ENCODE measurements around the gene HNRNPAB.
"Not testable (repeated sequence)": the region's sequence is repeated elsewhere in the genome, so short reads cannot be mapped to it uniquely, and the experiment has no call there.

Gene HNRNPAB

DNA sequence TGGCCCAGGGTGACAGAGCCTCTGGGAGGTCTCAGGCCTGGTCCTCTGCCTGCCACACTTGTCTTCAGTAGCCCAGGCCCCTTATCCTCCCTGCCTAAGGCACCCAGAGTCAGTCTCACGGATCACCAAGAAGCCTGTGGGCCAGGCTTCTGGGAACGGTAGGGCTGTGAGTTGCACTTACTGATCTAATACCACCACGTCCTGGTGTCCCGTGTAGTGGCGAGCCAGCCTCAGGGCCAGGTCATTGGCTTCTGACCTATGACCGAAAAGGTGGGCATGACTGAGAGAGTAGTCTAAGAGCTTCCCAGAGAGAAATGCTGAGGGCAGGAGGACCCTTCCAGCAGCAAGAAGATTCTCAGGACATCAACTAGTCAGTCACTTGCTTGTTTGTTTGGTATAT, 20.8 kb downstream of the HNRNPAB start:
- Histone ChIP-seq H2AFZ (ENCODE audit: low read depth, low read length) (no peak overlapping the region), H3K9me3 (ENCODE audit: insufficient read depth, low read length) (no peaks in the 10 kb centered on the region), H3K4me3 (ENCODE audit: low read length) (no peak overlapping the region), H3K27ac (ENCODE audit: low read length) (no peak overlapping the region), H4K20me1 (ENCODE audit: insufficient read depth, low read length) (peaks cover 16% of the 10 kb centered on the region; the same call in 1 of the 2 replicates), H3K9ac (ENCODE audit: low read length) (no peak overlapping the region), H3K4me2 (ENCODE audit: low read length) (no peak overlapping the region), H3K27me3 (ENCODE audit: low read depth, low read length) (no peaks in the 10 kb centered on the region), H3K36me3 (replicated peaks; ENCODE audit: low read depth, low read length) (peaks cover 47% of the 10 kb centered on the region), H3K4me1 (ENCODE audit: low read length) (no peaks in the 10 kb centered on the region), H3K79me2 (ENCODE audit: low read length) (peaks cover 22% of the 10 kb centered on the region)
- TF ChIP-seq EZH2phosphoT487 (IDR thresholded peaks at IDR 0.05; ENCODE audit: low read depth), result no peak

DNA sequence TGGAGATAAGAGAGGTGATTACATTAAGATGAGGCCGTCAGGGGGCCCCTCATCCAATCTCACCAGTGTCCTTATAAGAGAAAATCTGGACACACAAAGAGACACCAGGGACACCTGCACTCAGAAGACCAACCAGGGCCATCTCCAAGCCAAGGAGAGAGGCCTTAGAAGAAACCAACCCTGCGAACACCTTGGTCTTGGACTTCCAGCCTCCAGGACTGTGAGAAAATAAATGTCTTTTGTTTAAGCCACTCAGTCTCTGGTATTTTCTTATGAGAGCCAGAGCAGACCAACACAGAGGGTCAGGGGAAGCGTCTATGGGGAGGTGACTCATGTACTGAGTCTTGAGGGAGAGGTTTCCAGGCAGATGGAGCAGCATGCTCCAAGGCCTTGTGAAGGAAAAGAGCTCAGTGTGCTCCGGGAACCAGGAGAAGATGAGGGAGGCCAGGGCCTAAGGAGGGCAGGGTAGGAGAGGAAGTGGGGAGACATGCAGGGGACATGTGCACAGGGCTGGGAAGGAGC, 22.9 kb downstream of the HNRNPAB start:
- Histone ChIP-seq H3K4me1 (ENCODE audit: low read length) (peaks cover 11% of the 10 kb centered on the region), H3K4me2 (ENCODE audit: low read length) (no peak overlapping the region), H3K9ac (ENCODE audit: low read length) (no peak overlapping the region), H4K20me1 (ENCODE audit: insufficient read depth, low read length) (peaks cover 21% of the 10 kb centered on the region), H3K9me3 (ENCODE audit: insufficient read depth, low read length) (no peaks in the 10 kb centered on the region), H2AFZ (ENCODE audit: low read depth, low read length) (no peak overlapping the region), H3K79me2 (ENCODE audit: low read length) (peaks cover 42% of the 10 kb centered on the region), H3K36me3 (replicated peaks; ENCODE audit: low read depth, low read length) (peaks cover 55% of the 10 kb centered on the region), H3K4me3 (ENCODE audit: low read length) (no peak overlapping the region), H3K27ac (ENCODE audit: low read length) (no peak overlapping the region), H3K27me3 (ENCODE audit: low read depth, low read length) (no peaks in the 10 kb centered on the region)
- no peak for TF ChIP-seq EZH2phosphoT487 (IDR thresholded peaks at IDR 0.05; ENCODE audit: low read depth)
- TF ChIP-seq, protein P1, sequence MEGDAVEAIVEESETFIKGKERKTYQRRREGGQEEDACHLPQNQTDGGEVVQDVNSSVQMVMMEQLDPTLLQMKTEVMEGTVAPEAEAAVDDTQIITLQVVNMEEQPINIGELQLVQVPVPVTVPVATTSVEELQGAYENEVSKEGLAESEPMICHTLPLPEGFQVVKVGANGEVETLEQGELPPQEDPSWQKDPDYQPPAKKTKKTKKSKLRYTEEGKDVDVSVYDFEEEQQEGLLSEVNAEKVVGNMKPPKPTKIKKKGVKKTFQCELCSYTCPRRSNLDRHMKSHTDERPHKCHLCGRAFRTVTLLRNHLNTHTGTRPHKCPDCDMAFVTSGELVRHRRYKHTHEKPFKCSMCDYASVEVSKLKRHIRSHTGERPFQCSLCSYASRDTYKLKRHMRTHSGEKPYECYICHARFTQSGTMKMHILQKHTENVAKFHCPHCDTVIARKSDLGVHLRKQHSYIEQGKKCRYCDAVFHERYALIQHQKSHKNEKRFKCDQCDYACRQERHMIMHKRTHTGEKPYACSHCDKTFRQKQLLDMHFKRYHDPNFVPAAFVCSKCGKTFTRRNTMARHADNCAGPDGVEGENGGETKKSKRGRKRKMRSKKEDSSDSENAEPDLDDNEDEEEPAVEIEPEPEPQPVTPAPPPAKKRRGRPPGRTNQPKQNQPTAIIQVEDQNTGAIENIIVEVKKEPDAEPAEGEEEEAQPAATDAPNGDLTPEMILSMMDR (IDR thresholded peaks at IDR 0.05; ENCODE audit: low read depth, low read length), result no peak

DNA sequence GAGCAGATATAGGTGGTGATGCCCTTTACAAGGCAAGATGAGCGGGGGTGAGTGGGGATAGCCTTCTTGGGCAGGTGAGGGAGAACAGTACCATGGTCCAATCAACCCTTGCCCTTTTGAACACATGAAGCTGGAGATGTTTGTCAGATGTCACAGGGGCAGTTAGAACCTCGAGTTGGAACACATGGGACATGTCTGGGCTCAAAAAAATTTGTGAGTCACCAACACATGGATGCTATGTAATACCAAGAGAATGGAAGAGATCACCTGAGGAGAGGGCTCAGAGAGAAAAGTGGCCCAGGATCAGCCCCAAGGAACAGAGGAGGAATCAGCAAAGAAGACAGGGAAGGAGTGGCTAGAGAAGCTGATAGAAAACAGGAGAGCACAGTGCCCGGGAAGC, 23.6 kb downstream of the HNRNPAB start:
- H3K4me1 ChIP-seq (ENCODE audit: low read length), result peaks cover 12% of the 10 kb centered on the region
- H2AFZ ChIP-seq (ENCODE audit: low read depth, low read length), result no peak overlapping the region
- H3K4me3 ChIP-seq (ENCODE audit: low read length), result no peak overlapping the region
- H3K4me2 ChIP-seq (ENCODE audit: low read length), result no peak overlapping the region
- H4K20me1 ChIP-seq (ENCODE audit: insufficient read depth, low read length), result peaks cover 18% of the 10 kb centered on the region
- H3K79me2 ChIP-seq (ENCODE audit: low read length), result peaks cover 42% of the 10 kb centered on the region
- H3K9ac ChIP-seq (ENCODE audit: low read length), result no peak overlapping the region
- H3K27ac ChIP-seq (ENCODE audit: low read length), result no peak overlapping the region
- no peak for TF ChIP-seq EZH2phosphoT487 (IDR thresholded peaks at IDR 0.05; ENCODE audit: low read depth)
- TF ChIP-seq, protein P1 (IDR thresholded peaks at IDR 0.05; ENCODE audit: low read depth, low read length), result no peak
- H3K27me3 ChIP-seq (ENCODE audit: low read depth, low read length), result no peaks in the 10 kb centered on the region
- peaks cover 52% of the 10 kb centered on the region for H3K36me3 ChIP-seq (replicated peaks; ENCODE audit: low read depth, low read length)
- H3K9me3 ChIP-seq (ENCODE audit: insufficient read depth, low read length), result no peaks in the 10 kb centered on the region

DNA sequence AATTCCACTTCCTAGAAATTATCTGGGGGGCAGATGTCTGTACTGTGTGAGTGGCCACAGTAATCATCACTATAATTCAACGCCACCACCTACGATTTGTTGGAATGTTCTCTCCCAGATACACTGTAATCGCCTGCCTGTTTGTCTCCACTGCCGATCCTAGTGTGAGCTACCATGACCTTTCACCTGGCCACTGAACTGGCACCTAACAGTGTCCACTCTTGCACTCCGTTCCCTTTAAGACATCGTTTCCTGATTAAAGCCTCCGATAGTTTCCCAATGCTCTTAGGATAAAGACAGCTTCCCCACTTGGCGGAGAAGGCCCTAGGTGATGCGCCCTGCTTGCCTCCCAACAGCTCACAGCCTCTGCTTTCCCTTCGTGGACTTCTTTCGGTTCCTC, 24.3 kb downstream of the HNRNPAB start:
- H3K36me3 ChIP-seq (replicated peaks; ENCODE audit: low read depth, low read length), result peaks cover 52% of the 10 kb centered on the region
- peaks cover 40% of the 10 kb centered on the region for H3K79me2 ChIP-seq (ENCODE audit: low read length)
- TF ChIP-seq, protein P1 (IDR thresholded peaks at IDR 0.05; ENCODE audit: low read depth, low read length), result no peak
- TF ChIP-seq EZH2phosphoT487 (IDR thresholded peaks at IDR 0.05; ENCODE audit: low read depth), result no peak

DNA sequence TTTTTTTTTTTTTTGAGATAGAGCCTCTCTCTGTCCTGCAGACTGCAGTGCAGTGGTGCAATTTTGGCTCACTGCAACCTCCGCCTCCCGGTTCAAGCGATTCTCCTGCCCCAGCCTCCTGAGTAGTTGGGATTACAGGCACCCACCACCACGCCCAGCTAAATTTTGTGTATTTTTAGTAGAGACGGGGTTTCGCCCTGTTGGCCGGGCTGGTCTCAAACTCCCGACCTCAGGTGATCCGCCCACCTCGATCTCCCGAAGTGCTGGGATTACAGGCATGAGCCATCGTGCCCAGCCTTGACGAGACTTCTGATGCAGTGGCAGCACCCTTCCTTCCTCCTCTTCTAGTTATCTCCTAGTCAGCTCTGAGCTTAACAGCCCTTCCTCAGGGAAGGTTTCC, 24.8 kb downstream of the HNRNPAB start:
- not testable (repeated sequence) for H3K27me3 ChIP-seq (ENCODE audit: low read depth, low read length); H3K4me2 ChIP-seq (ENCODE audit: low read length); H3K9me3 ChIP-seq (ENCODE audit: insufficient read depth, low read length); H2AFZ ChIP-seq (ENCODE audit: low read depth, low read length); H3K4me3 ChIP-seq (ENCODE audit: low read length); H3K9ac ChIP-seq (ENCODE audit: low read length); H3K27ac ChIP-seq (ENCODE audit: low read length)
- H4K20me1 ChIP-seq (ENCODE audit: insufficient read depth, low read length), result peaks cover 13% of the 10 kb centered on the region
- peaks cover 40% of the 10 kb centered on the region for H3K79me2 ChIP-seq (ENCODE audit: low read length)
- H3K36me3 ChIP-seq (replicated peaks; ENCODE audit: low read depth, low read length), result peaks cover 52% of the 10 kb centered on the region
- peaks cover 16% of the 10 kb centered on the region for H3K4me1 ChIP-seq (ENCODE audit: low read length)

More for the DNA sequence above, 24.3 kb downstream of the HNRNPAB start:
- no peak overlapping the region for H3K4me2 ChIP-seq (ENCODE audit: low read length)
- no peaks in the 10 kb centered on the region for H3K27me3 ChIP-seq (ENCODE audit: low read depth, low read length)
- H4K20me1 ChIP-seq (ENCODE audit: insufficient read depth, low read length), result peaks cover 14% of the 10 kb centered on the region
- peaks cover 16% of the 10 kb centered on the region for H3K4me1 ChIP-seq (ENCODE audit: low read length)
- H3K9ac ChIP-seq (ENCODE audit: low read length), result no peak overlapping the region
- no peaks in the 10 kb centered on the region for H3K9me3 ChIP-seq (ENCODE audit: insufficient read depth, low read length)
- no peak overlapping the region for H2AFZ ChIP-seq (ENCODE audit: low read depth, low read length)
- no peak overlapping the region for H3K27ac ChIP-seq (ENCODE audit: low read length)
- no peak overlapping the region for H3K4me3 ChIP-seq (ENCODE audit: low read length)

Measured in OCI-LY3 (cell line).